Neural progenitor cell (in vitro differentiated cells): ENCODE data around the gene MSMO1. TPM values are rescaled to one million over a fixed set of nuclear protein-coding genes. Genes with fewer than 3 reads are reported as not detected.
A peak's percentile ranks its signal among the peaks of the same experiment; 100 is the strongest.

Experiments used
- DNase-seq: peaks from one replicate; pipeline ENCODE4 v3.0.0-alpha.2; 2016; ENCODE audit warnings: low spot score
- H2AFZ ChIP-seq: fragments of 200-600 bp; sonication (generic); replicated peaks from 2 replicates; pipeline ENCODE4 v1.6.1; 2016; ENCODE audit warnings: antibody characterized with exemption
- H3F3A ChIP-seq: fragments of 200-600 bp; sonication (generic); 2 replicates; pipeline ENCODE4 v1.6.1; 2016; ENCODE audit warnings: antibody characterized with exemption, low read depth
- H3K27ac ChIP-seq: fragments of 200-600 bp; sonication (generic); 2 replicates; pipeline ENCODE4 v1.5.1; 2016; ENCODE audit warnings: mild to moderate bottlenecking
- H3K27me3 ChIP-seq: fragments of 200-600 bp; sonication (generic); 2 replicates; pipeline ENCODE4 v1.6.1; 2016; ENCODE audit warnings: mild to moderate bottlenecking, moderate library complexity
- H3K36me3 ChIP-seq: fragments of 200-600 bp; sonication (generic); 2 replicates; pipeline ENCODE4 v1.5.1; 2016
- H3K4me1 ChIP-seq: fragments of 200-600 bp; sonication (generic); 2 replicates; pipeline ENCODE4 v1.6.1; 2016; ENCODE audit warnings: mixed run types
- H3K4me2 ChIP-seq: fragments of 200-600 bp; sonication (generic); 2 replicates; pipeline ENCODE4 v1.6.1; 2016
- H3K4me3 ChIP-seq: fragments of 200-600 bp; sonication (generic); 2 replicates; pipeline ENCODE4 v1.5.1; 2016
- H3K79me2 ChIP-seq: fragments of 200-600 bp; sonication (generic); 2 replicates; pipeline ENCODE4 v1.6.1; 2016; ENCODE audit warnings: low read depth
- H3K9ac ChIP-seq: fragments of 200-600 bp; sonication (generic); 2 replicates; pipeline ENCODE4 v1.6.1; 2016
- H3K9me3 ChIP-seq: fragments of 200-600 bp; sonication (generic); 2 replicates; pipeline ENCODE4 v1.5.1; 2016; ENCODE audit warnings: low read depth
- H4K20me1 ChIP-seq: fragments of 200-600 bp; sonication (generic); 2 replicates; pipeline ENCODE4 v1.6.1; 2016; ENCODE audit warnings: low read depth
- H3K27ac Mint-ChIP-seq: 3 replicates; pipeline ENCODE4 v1.8.0; 2021; ENCODE audit warnings: mixed read lengths
- H3K27me3 Mint-ChIP-seq: 2 replicates; pipeline ENCODE4 v1.8.0; 2022; ENCODE audit warnings: low read depth, mild to moderate bottlenecking, inconsistent platforms, moderate library complexity, mixed read lengths; ENCODE audit not compliant: insufficient read depth
- H3K36me3 Mint-ChIP-seq: 3 replicates; pipeline ENCODE4 v1.8.0; 2021; ENCODE audit warnings: mixed read lengths
- H3K4me1 Mint-ChIP-seq: 3 replicates; pipeline ENCODE4 v1.8.0; 2021; ENCODE audit warnings: mixed read lengths
- H3K4me3 Mint-ChIP-seq: 3 replicates; pipeline ENCODE4 v1.8.0; 2021; ENCODE audit warnings: mild to moderate bottlenecking, moderate library complexity, mixed read lengths
- H3K9me3 Mint-ChIP-seq: 3 replicates; pipeline ENCODE4 v1.8.0; 2020; ENCODE audit warnings: mixed read lengths
- EZH2 ChIP-seq: fragments of 200-600 bp; sonication (generic); IDR thresholded peaks from 2 replicates; pipeline ENCODE4 v1.6.1; 2017; ENCODE audit warnings: antibody characterized with exemption, mild to moderate bottlenecking, moderate library complexity
- EZH2phosphoT487 ChIP-seq: fragments of 200-600 bp; sonication (generic); IDR thresholded peaks from 2 replicates; pipeline ENCODE4 v1.6.1; 2017; ENCODE audit warnings: antibody characterized with exemption
- total RNA-seq: library from RNA; depleted of rRNA; stranded (reverse); fragments of >200 nt; gene quantifications from 2 replicates; pipeline ENCODE4 v1.2.3, GENCODE V29; 2015; ENCODE audit warnings: low replicate concordance
- TF ChIP-seq, protein P1 (sequence below): fragments of 200-600 bp; sonication (generic); IDR thresholded peaks from 2 replicates; pipeline ENCODE4 v1.5.1; 2017; ENCODE audit warnings: antibody characterized with exemption, mild to moderate bottlenecking

MSMO1 gene
- total RNA-seq, 1 donor from 2014 or later, result 298 TPM

DNA sequence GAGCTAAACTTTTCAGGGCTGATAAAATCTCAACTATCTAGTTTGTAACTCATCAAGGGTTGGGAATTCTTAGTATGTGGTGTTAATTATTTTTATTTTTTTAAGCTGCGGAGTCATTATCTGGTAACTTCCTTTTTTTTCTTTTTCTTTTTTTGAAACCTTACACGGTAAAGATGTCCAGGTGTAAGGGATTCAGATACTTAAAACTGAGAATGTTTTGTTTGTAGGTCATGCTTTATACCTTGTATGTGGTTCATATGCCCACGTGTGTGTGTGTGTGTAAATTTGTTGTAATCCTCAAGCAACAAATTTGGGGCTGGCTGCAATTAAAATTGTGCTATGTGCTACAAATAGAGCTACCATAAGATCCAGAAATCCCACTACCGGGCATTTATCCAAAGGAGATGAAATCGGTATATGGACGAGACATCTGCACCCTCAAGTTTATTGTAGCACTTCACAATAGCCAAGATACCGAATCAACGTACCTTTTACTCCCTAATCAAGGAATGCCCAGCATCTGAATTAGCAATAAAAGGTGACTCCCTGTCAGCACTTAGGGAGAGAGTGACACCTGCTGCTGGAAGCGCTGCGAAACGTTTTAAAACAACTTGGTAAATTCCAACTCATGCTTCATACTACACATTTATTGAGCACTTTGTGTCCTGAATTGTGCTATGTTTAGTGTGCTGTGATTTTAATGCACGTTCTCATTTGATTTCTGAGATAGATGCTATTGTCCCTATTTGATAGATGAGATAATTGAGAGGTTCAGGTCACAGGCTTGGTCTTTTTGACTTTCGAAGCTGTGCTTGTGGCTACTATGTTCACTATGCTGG lies 16.1 kb downstream of the MSMO1 start:
- H4K20me1 ChIP-seq, result peaks cover 30% of the 10 kb centered on the region
- Mint-ChIP-seq H3K36me3 (peaks cover 11% of the 10 kb centered on the region), H3K27me3 (no peaks in the 10 kb centered on the region), H3K4me3 (no peak overlapping the region), H3K9me3 (no peaks in the 10 kb centered on the region), H3K4me1 (peaks cover 6% of the 10 kb centered on the region), H3K27ac (no peak overlapping the region)
- H2AFZ ChIP-seq, result no peak overlapping the region
- H3K4me3 ChIP-seq, result no peak overlapping the region
- peak overlapping the region; percentile 67 for H3K27ac ChIP-seq
- H3K9ac ChIP-seq, result no peak overlapping the region
- H3K4me2 ChIP-seq, result no peak overlapping the region
- H3K27me3 ChIP-seq, result no peaks in the 10 kb centered on the region
- H3K9me3 ChIP-seq, result no peaks in the 10 kb centered on the region
- H3K4me1 ChIP-seq, result no peaks in the 10 kb centered on the region
- H3F3A ChIP-seq, result peaks cover 60% of the 10 kb centered on the region
- no peak for TF ChIP-seq EZH2
- no peak for TF ChIP-seq EZH2phosphoT487
- TF ChIP-seq, protein P1, sequence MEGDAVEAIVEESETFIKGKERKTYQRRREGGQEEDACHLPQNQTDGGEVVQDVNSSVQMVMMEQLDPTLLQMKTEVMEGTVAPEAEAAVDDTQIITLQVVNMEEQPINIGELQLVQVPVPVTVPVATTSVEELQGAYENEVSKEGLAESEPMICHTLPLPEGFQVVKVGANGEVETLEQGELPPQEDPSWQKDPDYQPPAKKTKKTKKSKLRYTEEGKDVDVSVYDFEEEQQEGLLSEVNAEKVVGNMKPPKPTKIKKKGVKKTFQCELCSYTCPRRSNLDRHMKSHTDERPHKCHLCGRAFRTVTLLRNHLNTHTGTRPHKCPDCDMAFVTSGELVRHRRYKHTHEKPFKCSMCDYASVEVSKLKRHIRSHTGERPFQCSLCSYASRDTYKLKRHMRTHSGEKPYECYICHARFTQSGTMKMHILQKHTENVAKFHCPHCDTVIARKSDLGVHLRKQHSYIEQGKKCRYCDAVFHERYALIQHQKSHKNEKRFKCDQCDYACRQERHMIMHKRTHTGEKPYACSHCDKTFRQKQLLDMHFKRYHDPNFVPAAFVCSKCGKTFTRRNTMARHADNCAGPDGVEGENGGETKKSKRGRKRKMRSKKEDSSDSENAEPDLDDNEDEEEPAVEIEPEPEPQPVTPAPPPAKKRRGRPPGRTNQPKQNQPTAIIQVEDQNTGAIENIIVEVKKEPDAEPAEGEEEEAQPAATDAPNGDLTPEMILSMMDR, result peak; percentile 48
- peaks cover 35% of the 10 kb centered on the region for H3K36me3 ChIP-seq
- peaks cover 22% of the 10 kb centered on the region for H3K79me2 ChIP-seq
- peak; percentile 24 for DNase-seq

DNA sequence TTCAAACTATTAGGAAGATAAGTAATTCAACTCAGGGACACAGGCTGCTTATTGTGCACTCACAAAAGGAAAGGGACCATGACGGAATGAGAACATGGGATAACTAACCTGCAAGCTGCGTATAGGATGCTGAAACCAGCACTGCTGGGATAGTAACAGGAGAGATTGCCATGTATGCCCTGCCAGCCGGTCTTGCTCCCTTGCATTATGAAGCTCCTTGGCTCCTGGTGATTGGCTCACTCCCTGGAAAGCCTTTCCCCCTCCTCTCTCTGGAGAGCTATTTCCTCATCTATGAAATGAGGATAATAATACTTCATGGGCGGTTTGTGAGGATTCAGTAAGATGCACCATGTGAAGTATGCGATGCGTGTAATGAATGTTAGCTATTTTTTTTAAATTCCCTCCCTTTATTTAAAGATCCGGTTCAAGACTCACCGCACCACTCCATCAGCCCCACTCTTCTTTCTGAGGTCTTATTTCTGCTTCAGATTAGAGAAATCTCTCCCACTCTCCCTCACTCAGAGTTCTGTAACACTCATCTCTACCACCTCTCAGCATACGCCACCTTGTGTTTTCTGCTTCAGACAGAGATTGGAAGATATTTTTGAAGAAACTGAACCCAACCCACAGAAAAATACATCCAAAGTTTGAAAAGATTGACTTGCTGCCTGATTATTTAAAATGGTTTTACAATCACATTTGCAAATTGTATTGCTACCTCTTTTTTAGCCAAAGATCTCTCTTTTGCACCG lies 18.4 kb downstream of the MSMO1 start:
- H3K9me3 ChIP-seq, result no peaks in the 10 kb centered on the region
- peaks cover 37% of the 10 kb centered on the region for H3F3A ChIP-seq
- Mint-ChIP-seq H3K4me1 (peaks cover 6% of the 10 kb centered on the region), H3K9me3 (peaks cover 7% of the 10 kb centered on the region), H3K4me3 (no peak overlapping the region), H3K27me3 (no peaks in the 10 kb centered on the region), H3K27ac (no peak overlapping the region), H3K36me3 (peaks cover 3% of the 10 kb centered on the region)
- TF ChIP-seq EZH2phosphoT487 (no peak), EZH2 (no peak)
- TF ChIP-seq, protein P1, result no peak
- H3K79me2 ChIP-seq, result no peaks in the 10 kb centered on the region
- no peak overlapping the region for H3K27ac ChIP-seq
- no peaks in the 10 kb centered on the region for H3K27me3 ChIP-seq
- no peak overlapping the region for H3K9ac ChIP-seq
- H3K4me2 ChIP-seq, result no peak overlapping the region
- peaks cover 10% of the 10 kb centered on the region for H4K20me1 ChIP-seq
- peaks cover 15% of the 10 kb centered on the region for H3K36me3 ChIP-seq
- no peak overlapping the region for H3K4me3 ChIP-seq
- no peak for DNase-seq
- no peak overlapping the region for H2AFZ ChIP-seq
- H3K4me1 ChIP-seq, result no peaks in the 10 kb centered on the region

DNA sequence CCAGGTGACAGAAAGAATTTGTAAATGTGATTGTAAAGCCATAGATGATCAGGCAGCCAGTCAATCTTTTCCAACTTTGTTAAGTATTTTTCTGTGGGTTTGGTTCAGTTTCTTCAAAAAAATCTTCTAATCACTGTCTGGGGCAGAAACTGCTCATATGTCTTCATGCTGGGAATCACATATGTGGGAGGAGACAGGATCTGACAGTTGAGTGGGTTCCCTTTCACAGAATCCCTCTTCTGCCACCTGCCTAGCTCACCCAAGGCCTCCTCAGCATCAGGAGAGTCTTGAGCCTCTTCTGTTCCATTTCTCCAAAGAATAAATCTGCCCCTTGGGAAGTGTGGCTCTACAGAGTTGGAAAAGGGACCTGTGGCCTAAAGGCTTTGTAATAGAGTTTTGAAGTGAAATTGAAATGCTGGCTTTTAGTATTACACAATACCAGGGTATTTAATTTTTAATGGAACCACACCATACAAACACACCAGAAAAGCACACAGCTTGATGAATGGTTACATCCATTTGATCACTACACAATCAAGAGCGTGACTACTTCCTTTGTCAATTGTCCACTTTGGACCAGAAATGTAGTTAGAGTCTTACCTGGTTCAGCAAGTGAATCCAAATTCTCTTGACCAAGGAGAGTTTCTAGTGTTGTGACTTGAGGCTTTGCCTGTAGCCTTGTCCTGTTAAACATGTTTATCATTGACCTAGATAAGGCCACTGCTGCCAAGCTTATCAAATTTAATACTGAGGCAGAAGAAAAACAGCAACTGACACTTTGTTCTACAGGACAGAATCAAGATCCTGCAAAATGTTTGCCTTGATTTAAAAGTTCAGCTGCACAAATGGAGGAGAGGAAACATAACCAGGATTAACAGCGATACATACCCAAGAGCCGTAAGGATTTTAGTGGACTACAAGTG lies 20.4 kb downstream of the MSMO1 start:
- Mint-ChIP-seq H3K27ac (peak overlapping the region; percentile 32), H3K27me3 (no peaks in the 10 kb centered on the region), H3K4me1 (peaks cover 12% of the 10 kb centered on the region), H3K4me3 (no peak overlapping the region), H3K9me3 (peaks cover 14% of the 10 kb centered on the region), H3K36me3 (peaks cover 4% of the 10 kb centered on the region)
- TF ChIP-seq, protein P1, result no peak
- TF ChIP-seq EZH2 (no peak), EZH2phosphoT487 (no peak)
- Histone ChIP-seq H3K4me1 (no peaks in the 10 kb centered on the region), H2AFZ (no peak overlapping the region), H4K20me1 (peaks cover 10% of the 10 kb centered on the region), H3K9me3 (no peaks in the 10 kb centered on the region), H3K36me3 (peaks cover 2% of the 10 kb centered on the region), H3K4me2 (no peak overlapping the region), H3K27me3 (no peaks in the 10 kb centered on the region), H3F3A (peaks cover 17% of the 10 kb centered on the region), H3K9ac (no peak overlapping the region), H3K27ac (no peak overlapping the region), H3K79me2 (no peaks in the 10 kb centered on the region), H3K4me3 (no peak overlapping the region)
- DNase-seq, result no peak
